Measurements from ENCODE around the gene TRIM22.
"Not testable (repeated sequence)": the region's sequence is repeated elsewhere in the genome, so short reads cannot be mapped to it uniquely, and the experiment has no call there.

TRIM22 gene

GRCh38 chr11:5663511-5663910, 26.1 kb upstream of the TRIM22 start:
- H3K4me3 ChIP-seq (ENCODE audit: low read depth, low read length): no peak overlapping the region
- TF ChIP-seq, protein P1, sequence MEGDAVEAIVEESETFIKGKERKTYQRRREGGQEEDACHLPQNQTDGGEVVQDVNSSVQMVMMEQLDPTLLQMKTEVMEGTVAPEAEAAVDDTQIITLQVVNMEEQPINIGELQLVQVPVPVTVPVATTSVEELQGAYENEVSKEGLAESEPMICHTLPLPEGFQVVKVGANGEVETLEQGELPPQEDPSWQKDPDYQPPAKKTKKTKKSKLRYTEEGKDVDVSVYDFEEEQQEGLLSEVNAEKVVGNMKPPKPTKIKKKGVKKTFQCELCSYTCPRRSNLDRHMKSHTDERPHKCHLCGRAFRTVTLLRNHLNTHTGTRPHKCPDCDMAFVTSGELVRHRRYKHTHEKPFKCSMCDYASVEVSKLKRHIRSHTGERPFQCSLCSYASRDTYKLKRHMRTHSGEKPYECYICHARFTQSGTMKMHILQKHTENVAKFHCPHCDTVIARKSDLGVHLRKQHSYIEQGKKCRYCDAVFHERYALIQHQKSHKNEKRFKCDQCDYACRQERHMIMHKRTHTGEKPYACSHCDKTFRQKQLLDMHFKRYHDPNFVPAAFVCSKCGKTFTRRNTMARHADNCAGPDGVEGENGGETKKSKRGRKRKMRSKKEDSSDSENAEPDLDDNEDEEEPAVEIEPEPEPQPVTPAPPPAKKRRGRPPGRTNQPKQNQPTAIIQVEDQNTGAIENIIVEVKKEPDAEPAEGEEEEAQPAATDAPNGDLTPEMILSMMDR (IDR thresholded peaks at IDR 0.05; ENCODE audit: borderline replicate concordance, insufficient read depth, low read depth, low read length): no peak

DNA sequence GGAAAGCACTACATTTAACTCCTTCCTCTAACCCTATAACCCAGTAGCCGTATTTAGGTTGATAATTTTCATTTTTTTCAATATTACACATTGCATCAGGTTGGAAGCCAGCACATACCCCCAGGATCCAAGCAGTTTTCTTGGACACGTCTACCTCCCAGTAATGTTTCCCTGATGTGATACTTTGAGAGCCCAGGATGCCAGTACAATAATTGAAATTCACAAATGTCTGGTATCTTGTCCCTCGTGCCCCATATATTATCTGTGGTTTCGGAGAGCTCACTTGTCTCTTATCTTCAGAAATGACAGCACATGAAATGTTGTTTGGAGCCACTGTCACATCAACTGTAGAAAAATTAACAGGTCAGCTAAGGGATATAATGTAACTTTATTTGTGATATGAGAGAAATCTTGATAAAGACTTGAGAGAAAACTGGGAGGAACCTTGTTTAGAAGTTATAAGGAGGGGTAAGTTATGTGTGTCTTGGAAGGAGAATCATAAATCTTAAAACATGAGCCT, 24.5 kb upstream of the TRIM22 start:
- TF ChIP-seq, protein P1 (IDR thresholded peaks at IDR 0.05; ENCODE audit: borderline replicate concordance, insufficient read depth, low read depth, low read length): no peak
- no peak overlapping the region for H3K4me3 ChIP-seq (ENCODE audit: low read depth, low read length)

DNA sequence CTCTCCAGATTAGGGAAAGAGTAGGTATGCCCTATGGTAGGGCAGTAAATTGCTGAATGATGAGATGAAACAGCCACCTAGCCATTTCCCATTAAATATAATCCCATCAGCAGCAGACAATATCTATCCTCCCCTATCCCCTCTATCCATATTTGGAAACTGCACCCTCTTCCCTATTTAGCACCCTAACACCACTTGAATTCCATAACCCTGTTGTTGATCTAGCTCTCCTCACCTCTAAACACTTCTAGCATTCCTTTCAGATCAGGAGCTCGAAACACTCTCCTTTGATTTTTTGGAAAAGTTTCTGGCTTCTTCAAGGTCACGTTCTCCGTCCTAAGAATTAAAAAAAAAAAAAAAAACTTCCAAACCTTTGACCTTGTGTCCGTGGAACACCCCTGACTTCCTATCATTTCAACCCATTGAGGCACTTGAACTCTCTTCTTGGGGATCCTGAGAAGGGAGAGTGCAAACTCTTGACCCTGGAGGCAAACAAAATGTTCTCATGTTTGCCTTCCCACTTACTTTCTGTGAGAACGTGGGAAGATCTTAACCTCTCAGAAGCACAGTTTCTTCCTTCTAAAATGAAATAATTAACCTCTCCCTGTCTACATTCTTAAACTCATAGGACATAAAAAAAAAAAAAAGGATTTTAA, 23.7 kb upstream of the TRIM22 start:
- H3K4me3 ChIP-seq (ENCODE audit: low read depth, low read length): no peak overlapping the region
- TF ChIP-seq, protein P1 (IDR thresholded peaks at IDR 0.05; ENCODE audit: borderline replicate concordance, insufficient read depth, low read depth, low read length): no peak

DNA sequence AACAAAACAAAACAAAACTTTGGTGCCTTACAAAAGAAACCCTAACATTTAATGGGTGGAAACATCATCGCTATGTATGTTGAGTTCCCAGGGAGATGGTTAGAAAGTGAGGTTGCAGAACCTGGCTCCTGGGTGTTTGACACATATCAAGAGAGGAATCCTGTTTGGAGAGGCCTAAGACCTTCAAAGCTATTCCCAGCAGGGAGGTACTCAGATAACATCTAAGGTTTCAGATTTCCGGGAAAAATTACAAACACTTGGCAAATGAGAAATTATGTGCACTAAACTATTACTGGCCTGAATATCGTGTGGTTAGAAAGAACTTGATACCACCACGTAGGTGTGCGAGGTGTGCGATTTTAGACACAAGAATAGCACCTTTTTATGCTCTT, 23.2 kb upstream of the TRIM22 start:
- no peak overlapping the region for H3K4me3 ChIP-seq (ENCODE audit: low read depth, low read length)
- TF ChIP-seq, protein P1 (IDR thresholded peaks at IDR 0.05; ENCODE audit: borderline replicate concordance, insufficient read depth, low read depth, low read length): no peak

GRCh38 chr11:5671831-5672230, 17.8 kb upstream of the TRIM22 start:
- TF ChIP-seq, protein P1 (IDR thresholded peaks at IDR 0.05; ENCODE audit: borderline replicate concordance, insufficient read depth, low read depth, low read length): no peak
- no peak overlapping the region for H3K4me3 ChIP-seq (ENCODE audit: low read depth, low read length)

DNA sequence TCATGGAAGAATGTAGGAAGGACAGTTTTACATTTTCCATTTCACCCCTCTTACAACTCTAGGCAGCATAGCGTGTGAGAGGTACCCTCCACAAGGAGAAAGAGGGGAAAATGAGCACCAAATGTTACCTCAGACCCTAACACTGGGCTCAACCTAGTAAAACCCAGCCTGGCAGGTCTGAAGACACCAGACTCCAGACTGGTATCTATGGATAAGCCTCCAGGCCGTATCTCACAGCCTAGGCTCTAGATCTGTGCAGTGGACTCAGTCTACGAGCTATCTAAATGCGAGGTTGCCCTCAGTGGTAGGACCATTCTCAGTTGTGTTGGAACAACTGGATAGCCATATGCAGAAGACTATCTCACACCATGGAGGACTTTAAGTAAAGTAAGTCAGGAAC, 15.2 kb upstream of the TRIM22 start:
- TF ChIP-seq, protein P1 (IDR thresholded peaks at IDR 0.05; ENCODE audit: borderline replicate concordance, insufficient read depth, low read depth, low read length): no peak
- no peak overlapping the region for H3K4me3 ChIP-seq (ENCODE audit: low read depth, low read length)

GRCh38 chr11:5679811-5680210, 9.8 kb upstream of the TRIM22 start:
- TF ChIP-seq, protein P1 (IDR thresholded peaks at IDR 0.05; ENCODE audit: borderline replicate concordance, insufficient read depth, low read depth, low read length): no peak
- no peak overlapping the region for H3K4me3 ChIP-seq (ENCODE audit: low read depth, low read length)

GRCh38 chr11:5682890-5683441, 6.6 kb upstream of the TRIM22 start:
- H3K4me3 ChIP-seq (ENCODE audit: low read depth, low read length): not testable (repeated sequence)

- H3K4me3 ChIP-seq (ENCODE audit: low read depth, low read length): not testable (repeated sequence)
Measured at GRCh38 chr11:5683620-5684019, 6.0 kb upstream of the TRIM22 start.

Data from GM12875 (cell line).